Activated naive CD4-positive, alpha-beta T cell treated with Interleukin-2 at 50 U/mL for 16 hours (primary cell): Measurements from ENCODE around the gene PLEKHM2.

ENCODE experiments used
- DNase-seq: peaks from one replicate; pipeline ENCODE4 v3.0.0-alpha.2; 2020

The PLEKHM2 gene

GRCh38 chr1:15762546-15762945, 78.4 kb downstream of the PLEKHM2 start:
- DNase-seq = no peak

DNA sequence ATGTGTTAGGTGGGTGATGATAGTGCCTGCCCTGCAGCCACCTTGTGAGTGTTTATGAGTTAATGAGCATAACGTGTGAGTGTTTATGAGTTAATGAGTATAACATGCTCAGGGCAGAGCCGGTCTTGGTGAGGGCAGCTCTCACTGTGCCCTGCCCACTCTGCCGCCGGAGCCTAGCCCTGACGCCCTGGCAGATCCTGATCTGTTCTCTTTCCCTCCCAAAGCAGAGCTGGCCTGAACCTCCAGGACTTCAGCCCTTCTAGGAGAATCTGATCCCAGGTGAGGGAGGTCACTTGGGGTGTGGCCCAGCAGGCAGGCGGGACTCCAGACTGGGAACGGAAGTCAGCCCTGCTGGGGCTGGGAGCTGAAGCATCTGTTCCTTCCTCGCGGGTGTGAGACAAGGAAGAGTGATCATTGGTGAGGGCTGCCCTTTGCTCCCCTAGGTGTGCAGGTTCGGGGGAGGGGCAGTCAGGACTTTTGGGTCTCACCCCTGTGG, 80.2 kb downstream of the PLEKHM2 start:
- DNase-seq = no peak

DNA sequence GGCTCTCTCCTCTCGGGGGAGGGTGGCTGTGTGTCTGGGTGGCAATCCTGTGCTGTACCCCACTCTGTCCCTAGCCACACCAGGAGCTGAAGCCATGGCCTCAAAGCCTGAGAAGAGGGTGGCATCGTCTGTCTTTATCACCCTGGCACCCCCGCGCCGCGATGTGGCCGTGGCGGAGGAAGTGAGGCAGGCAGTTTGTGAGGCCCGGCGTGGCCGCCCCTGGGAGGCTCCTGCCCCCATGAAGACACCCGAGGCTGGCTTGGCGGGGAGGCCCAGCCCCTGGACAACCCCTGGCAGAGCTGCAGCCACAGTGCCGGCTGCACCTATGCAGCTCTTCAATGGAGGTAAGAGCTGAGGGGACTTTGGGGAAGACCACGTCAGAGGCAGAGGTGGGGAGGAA, 80.8 kb downstream of the PLEKHM2 start:
- no peak for DNase-seq

GRCh38 chr1:15765495-15766194, 81.5 kb downstream of the PLEKHM2 start:
- no peak for DNase-seq

- no peak for DNase-seq
These were observed 83.8 kb downstream of the PLEKHM2 start for GRCh38 chr1:15767941-15768340.

GRCh38 chr1:15768388-15768787, 84.3 kb downstream of the PLEKHM2 start:
- DNase-seq = no peak

GRCh38 chr1:15770313-15770962, 86.3 kb downstream of the PLEKHM2 start:
- DNase-seq = no peak

- no peak for DNase-seq
These were observed 87.9 kb downstream of the PLEKHM2 start for GRCh38 chr1:15771836-15772515.

- no peak for DNase-seq
These were observed 91.6 kb downstream of the PLEKHM2 start for GRCh38 chr1:15775706-15776105.

DNA sequence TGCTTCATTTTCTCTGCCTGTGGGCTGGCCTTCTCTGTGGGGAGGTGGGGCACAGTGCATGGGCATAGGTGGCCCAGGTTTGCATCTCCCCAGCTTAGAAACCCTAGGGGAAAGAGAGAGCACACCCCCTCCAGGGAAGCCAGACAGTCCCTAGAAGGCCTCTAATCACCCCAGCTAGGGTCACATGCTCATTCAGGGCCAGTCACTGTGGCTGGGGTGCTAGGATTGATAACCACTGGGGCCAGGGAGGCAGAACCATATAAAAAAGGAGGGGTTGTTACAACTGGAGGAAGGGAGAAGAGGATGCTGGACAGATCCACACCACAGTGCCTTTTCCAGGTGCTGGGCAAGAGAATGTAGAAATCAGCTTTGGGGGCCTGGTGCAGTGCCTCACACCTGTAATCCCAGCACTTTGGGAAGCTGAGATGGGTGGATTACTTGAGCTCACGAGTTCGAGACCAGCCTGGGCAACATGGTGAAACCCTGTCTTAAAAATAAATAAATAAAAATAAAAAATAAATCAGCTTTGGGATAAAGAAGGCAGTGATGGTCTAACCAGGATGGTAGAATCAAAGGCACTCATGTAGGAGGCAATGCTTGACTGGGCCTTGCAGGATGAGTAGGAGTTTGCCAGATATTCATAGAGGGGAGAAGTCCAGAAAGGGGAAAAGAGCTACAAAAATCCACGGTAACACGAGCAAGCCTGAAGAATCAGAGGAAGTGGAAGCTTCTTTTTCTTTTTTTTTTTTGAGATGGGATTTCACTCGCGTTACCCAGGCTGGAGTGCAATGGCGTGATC, 94.0 kb downstream of the PLEKHM2 start:
- DNase-seq = no peak
